Measurements from ENCODE around the gene ZDHHC14.
"Not testable (repeated sequence)": the region's sequence is repeated elsewhere in the genome, so short reads cannot be mapped to it uniquely, and the experiment has no call there.

The ZDHHC14 gene

GRCh38 chr6:157569543-157569942, 188.6 kb downstream of the ZDHHC14 start:
- DNase-seq (ENCODE audit: low read depth in 2 of 2) = no peak

GRCh38 chr6:157570104-157570503, 189.1 kb downstream of the ZDHHC14 start:
- no peak for DNase-seq (ENCODE audit: low read depth in 2 of 2)

GRCh38 chr6:157570752-157571151, 189.8 kb downstream of the ZDHHC14 start:
- no peak for DNase-seq (ENCODE audit: low read depth in 2 of 2)

- DNase-seq (ENCODE audit: low read depth in 2 of 2) = no peak
These were observed 190.3 kb downstream of the ZDHHC14 start for GRCh38 chr6:157571269-157571668.

GRCh38 chr6:157571950-157572349, 191.0 kb downstream of the ZDHHC14 start:
- no peak for DNase-seq (ENCODE audit: low read depth in 2 of 2)

GRCh38 chr6:157574851-157575424, 193.9 kb downstream of the ZDHHC14 start:
- DNase-seq (ENCODE audit: low read depth in 2 of 2) = no peak

GRCh38 chr6:157575436-157576145, 194.6 kb downstream of the ZDHHC14 start:
- no peak for DNase-seq (ENCODE audit: low read depth in 2 of 2)

GRCh38 chr6:157576991-157577390, 196.0 kb downstream of the ZDHHC14 start:
- not testable (repeated sequence) for DNase-seq (ENCODE audit: low read depth in 2 of 2)

GRCh38 chr6:157578527-157578926, 197.5 kb downstream of the ZDHHC14 start:
- not testable (repeated sequence) for DNase-seq (ENCODE audit: low read depth in 2 of 2)

- no peak for DNase-seq (ENCODE audit: low read depth in 2 of 2)
These were observed 198.6 kb downstream of the ZDHHC14 start for GRCh38 chr6:157579467-157580031.

- DNase-seq (ENCODE audit: low read depth in 2 of 2) = no peak
These were observed 203.0 kb downstream of the ZDHHC14 start for GRCh38 chr6:157584036-157584435.

GRCh38 chr6:157585274-157586087, 204.5 kb downstream of the ZDHHC14 start:
- no peak for DNase-seq (ENCODE audit: low read depth in 2 of 2)

GRCh38 chr6:157586088-157586414, 205.1 kb downstream of the ZDHHC14 start:
- no peak for DNase-seq (ENCODE audit: low read depth in 2 of 2)

GRCh38 chr6:157586476-157587126, 205.6 kb downstream of the ZDHHC14 start:
- no peak for DNase-seq (ENCODE audit: low read depth in 2 of 2)

GRCh38 chr6:157587127-157587926, 206.3 kb downstream of the ZDHHC14 start:
- no peak for DNase-seq (ENCODE audit: low read depth in 2 of 2)

- not testable (repeated sequence) for DNase-seq (ENCODE audit: low read depth in 2 of 2)
These were observed 209.7 kb downstream of the ZDHHC14 start for GRCh38 chr6:157590654-157591053.

- DNase-seq (ENCODE audit: low read depth in 2 of 2) = no peak
These were observed 211.6 kb downstream of the ZDHHC14 start for GRCh38 chr6:157592541-157592940.

- no peak for DNase-seq (ENCODE audit: low read depth in 2 of 2)
These were observed 212.0 kb downstream of the ZDHHC14 start for GRCh38 chr6:157592980-157593379.

- DNase-seq (ENCODE audit: low read depth in 2 of 2) = no peak
These were observed 212.6 kb downstream of the ZDHHC14 start for GRCh38 chr6:157593596-157593995.

GRCh38 chr6:157594292-157594691, 213.3 kb downstream of the ZDHHC14 start:
- DNase-seq (ENCODE audit: low read depth in 2 of 2) = no peak

- no peak for DNase-seq (ENCODE audit: low read depth in 2 of 2)
These were observed 214.8 kb downstream of the ZDHHC14 start for GRCh38 chr6:157595768-157596167.

Measured in stimulated activated CD8-positive, alpha-beta memory T cell treated with anti-CD3 and anti-CD28 coated beads, Interleukin-7, amount 100 ng/mL, for 4 hours (primary cell).